Measurements from ENCODE around the gene EFHD2. TPM values are rescaled to one million over a fixed set of nuclear protein-coding genes. Genes with fewer than 3 reads are reported as not detected.

Gene EFHD2
- total RNA-seq, 1 donor from 2014 or later = 12.5 TPM

DNA sequence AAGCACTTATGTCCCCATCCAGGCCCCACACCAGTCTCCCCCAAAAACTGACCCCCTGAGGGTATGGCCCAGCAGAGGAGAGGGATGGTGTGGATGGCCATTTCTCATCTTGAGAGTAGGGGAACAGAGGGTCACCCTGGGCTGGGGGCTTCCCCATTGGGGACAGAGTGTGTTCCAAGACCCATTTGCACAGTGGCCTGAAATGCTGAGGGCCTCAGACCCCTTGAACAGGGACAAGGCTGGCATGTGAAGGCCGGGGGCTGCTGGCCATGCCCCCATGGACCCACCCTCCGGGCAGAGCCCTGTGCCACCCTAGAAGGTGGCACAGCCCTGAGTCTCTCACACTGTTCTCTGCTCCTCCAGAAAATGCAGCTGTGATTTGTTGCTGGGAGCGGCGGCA is 36.5 kb downstream of the EFHD2 start:
- Histone ChIP-seq H3K4me1 (ENCODE audit: control insufficient read depth in 3 of 3, insufficient read depth in 3 of 3, low read length in 3 of 3) (no peaks in the 10 kb centered on the region), H3K27ac (ENCODE audit: low read depth, low read length) (no peak overlapping the region), H3K36me3 (ENCODE audit: control insufficient read depth in 3 of 3, insufficient read depth in 3 of 3, low read length in 3 of 3) (no peaks in the 10 kb centered on the region), H3K4me3 (ENCODE audit: low read length in 3 of 3) (no peak overlapping the region), H3K9ac (ENCODE audit: low read depth in 1 of 3, low read length in 3 of 3) (no peak overlapping the region), H3K9me3 (ENCODE audit: control insufficient read depth in 3 of 3, low read length in 3 of 3) (peaks cover 0 to 2% (median 0%) of the 10 kb centered on the region in 3 donors), H3K27me3 (ENCODE audit: control insufficient read depth in 3 of 3, insufficient read depth in 3 of 3, low read length in 3 of 3) (peaks cover 0 to 17% (median 3%) of the 10 kb centered on the region in 3 donors)

DNA sequence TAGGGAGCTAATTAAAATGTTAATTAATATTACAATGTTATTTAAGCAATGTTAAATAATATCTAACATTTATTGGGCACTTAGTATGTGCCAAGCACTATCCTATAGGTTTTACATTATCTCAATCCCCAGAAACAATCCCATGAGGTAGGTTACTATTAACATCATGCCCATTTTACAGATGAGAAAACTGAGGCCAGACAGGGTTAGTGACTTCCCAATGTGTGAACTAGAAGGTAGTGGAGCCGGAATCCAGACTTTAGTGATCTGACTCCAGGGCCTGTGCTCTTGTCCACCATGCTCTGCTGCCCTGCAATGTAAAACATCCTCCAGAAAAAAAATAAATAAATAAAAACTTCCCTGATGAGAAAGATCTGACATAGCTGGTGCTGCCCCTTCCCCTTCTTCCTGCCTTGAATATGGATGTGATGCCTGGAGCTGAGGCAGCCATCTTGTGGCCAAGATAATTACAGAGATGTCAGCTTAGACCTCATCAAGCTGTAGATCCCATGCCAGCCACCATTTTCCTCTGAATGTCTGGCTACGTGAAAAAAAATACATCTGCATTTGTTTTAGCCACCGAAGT is 39.3 kb downstream of the EFHD2 start:
- H3K9ac ChIP-seq (ENCODE audit: low read depth in 1 of 3, low read length in 3 of 3) = no peak overlapping the region
- H3K36me3 ChIP-seq (ENCODE audit: control insufficient read depth in 3 of 3, insufficient read depth in 3 of 3, low read length in 3 of 3) = no peaks in the 10 kb centered on the region
- no peak overlapping the region for H3K27ac ChIP-seq (ENCODE audit: low read depth, low read length)
- H3K4me1 ChIP-seq (ENCODE audit: control insufficient read depth in 3 of 3, insufficient read depth in 3 of 3, low read length in 3 of 3) = no peaks in the 10 kb centered on the region
- H3K4me3 ChIP-seq (ENCODE audit: low read length in 3 of 3) = no peak overlapping the region
- H3K27me3 ChIP-seq (ENCODE audit: control insufficient read depth in 3 of 3, insufficient read depth in 3 of 3, low read length in 3 of 3) = peaks cover 0 to 17% (median 3%) of the 10 kb centered on the region in 3 donors
- peaks cover 0 to 2% (median 0%) of the 10 kb centered on the region in 3 donors for H3K9me3 ChIP-seq (ENCODE audit: control insufficient read depth in 3 of 3, low read length in 3 of 3)

DNA sequence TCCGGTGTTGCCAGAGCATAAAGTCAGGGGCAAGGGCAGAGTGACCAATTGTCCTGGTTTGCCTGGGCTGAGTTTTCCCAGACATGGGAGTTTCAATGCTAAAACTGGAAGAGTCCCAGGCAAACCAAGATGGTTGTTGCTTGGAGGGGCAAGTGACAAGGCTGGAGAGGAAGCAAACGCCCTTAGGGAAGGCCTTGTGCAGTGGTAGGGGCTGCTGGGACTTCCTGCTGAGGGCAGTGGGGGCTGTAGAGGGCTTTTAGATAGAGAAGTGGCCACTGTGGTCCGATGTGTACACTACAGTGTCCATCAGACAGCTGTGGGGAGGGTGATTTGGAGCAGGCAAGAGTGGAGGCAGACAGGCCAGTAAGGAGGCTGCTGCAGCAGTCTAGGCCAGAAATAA is 39.9 kb downstream of the EFHD2 start:
- Histone ChIP-seq H3K9ac (ENCODE audit: low read depth in 1 of 3, low read length in 3 of 3) (no peak overlapping the region), H3K27ac (ENCODE audit: low read depth, low read length) (no peak overlapping the region), H3K9me3 (ENCODE audit: control insufficient read depth in 3 of 3, low read length in 3 of 3) (peaks cover 0 to 2% (median 0%) of the 10 kb centered on the region in 3 donors), H3K27me3 (ENCODE audit: control insufficient read depth in 3 of 3, insufficient read depth in 3 of 3, low read length in 3 of 3) (peaks cover 0 to 17% (median 3%) of the 10 kb centered on the region in 3 donors), H3K4me1 (ENCODE audit: control insufficient read depth in 3 of 3, insufficient read depth in 3 of 3, low read length in 3 of 3) (no peaks in the 10 kb centered on the region), H3K36me3 (ENCODE audit: control insufficient read depth in 3 of 3, insufficient read depth in 3 of 3, low read length in 3 of 3) (no peaks in the 10 kb centered on the region), H3K4me3 (ENCODE audit: low read length in 3 of 3) (no peak overlapping the region)

DNA sequence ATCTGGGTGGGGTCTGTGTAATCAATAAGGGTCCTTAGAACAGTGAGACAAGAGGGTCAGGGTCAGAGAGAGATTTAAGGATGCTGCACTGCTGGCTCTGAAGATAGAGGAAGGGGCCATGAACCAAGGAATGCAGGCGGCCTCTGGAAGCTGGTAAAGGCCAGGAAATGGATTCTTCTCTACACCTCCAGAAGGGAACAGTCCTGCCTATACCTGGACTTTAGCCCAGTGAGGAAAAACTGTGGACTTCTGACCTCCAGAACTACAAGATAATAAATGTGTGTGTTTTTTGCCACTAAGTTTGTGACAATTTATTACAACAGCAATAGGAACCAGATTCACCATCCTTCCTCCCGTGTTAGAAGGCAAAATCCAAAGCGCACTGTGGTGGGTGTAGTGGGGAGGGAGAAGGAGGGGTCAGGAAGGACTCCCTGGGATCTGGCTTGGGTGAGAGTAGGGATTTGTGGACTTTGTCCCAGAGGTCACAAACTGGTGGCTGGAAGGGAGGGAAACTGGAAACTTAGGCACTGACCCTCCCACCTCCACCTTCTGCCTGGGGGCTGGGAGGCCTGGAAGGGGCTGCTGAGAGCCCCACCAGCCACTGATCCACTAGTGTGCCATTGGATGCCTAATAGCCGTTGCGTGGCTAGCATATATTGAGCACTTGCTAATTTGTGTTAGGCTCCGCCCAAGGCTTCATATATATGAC is 41.5 kb downstream of the EFHD2 start:
- H3K4me1 ChIP-seq (ENCODE audit: control insufficient read depth in 3 of 3, insufficient read depth in 3 of 3, low read length in 3 of 3) = no peaks in the 10 kb centered on the region
- H3K4me3 ChIP-seq (ENCODE audit: low read length in 3 of 3) = no peak overlapping the region
- H3K27me3 ChIP-seq (ENCODE audit: control insufficient read depth in 3 of 3, insufficient read depth in 3 of 3, low read length in 3 of 3) = peaks cover 0 to 15% (median 3%) of the 10 kb centered on the region in 3 donors
- H3K27ac ChIP-seq (ENCODE audit: low read depth, low read length) = no peak overlapping the region
- H3K9ac ChIP-seq (ENCODE audit: low read depth in 1 of 3, low read length in 3 of 3) = no peak overlapping the region
- H3K9me3 ChIP-seq (ENCODE audit: control insufficient read depth in 3 of 3, low read length in 3 of 3) = peaks cover 0 to 2% (median 0%) of the 10 kb centered on the region in 3 donors
- H3K36me3 ChIP-seq (ENCODE audit: control insufficient read depth in 3 of 3, insufficient read depth in 3 of 3, low read length in 3 of 3) = no peaks in the 10 kb centered on the region

DNA sequence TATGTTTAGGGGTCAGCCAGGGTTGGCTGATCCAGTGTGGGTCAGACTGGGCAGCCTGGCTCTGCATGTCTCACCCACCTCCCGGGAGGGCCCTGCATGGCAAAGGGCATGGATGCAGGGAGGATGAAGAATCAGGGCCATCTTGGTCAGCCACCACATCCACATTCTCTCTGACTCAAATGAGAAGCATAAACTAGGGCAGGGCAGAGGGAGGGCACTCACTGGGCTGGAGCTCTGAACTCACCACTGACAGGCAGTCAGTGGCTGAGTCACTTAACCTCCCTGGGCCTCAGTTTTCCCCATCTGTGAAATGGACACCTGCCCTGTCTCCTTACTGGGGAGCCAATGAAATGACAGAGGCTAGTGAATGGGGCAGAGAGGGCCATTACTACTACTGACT is 42.5 kb downstream of the EFHD2 start:
- no peaks in the 10 kb centered on the region for H3K4me1 ChIP-seq (ENCODE audit: control insufficient read depth in 3 of 3, insufficient read depth in 3 of 3, low read length in 3 of 3)
- no peak overlapping the region for H3K27ac ChIP-seq (ENCODE audit: low read depth, low read length)
- no peak overlapping the region for H3K9ac ChIP-seq (ENCODE audit: low read depth in 1 of 3, low read length in 3 of 3)
- H3K27me3 ChIP-seq (ENCODE audit: control insufficient read depth in 3 of 3, insufficient read depth in 3 of 3, low read length in 3 of 3) = peaks cover 0 to 7% (median 0%) of the 10 kb centered on the region in 3 donors
- no peak overlapping the region for H3K4me3 ChIP-seq (ENCODE audit: low read length in 3 of 3)
- peaks cover 0 to 2% (median 0%) of the 10 kb centered on the region in 3 donors for H3K9me3 ChIP-seq (ENCODE audit: control insufficient read depth in 3 of 3, low read length in 3 of 3)
- no peaks in the 10 kb centered on the region for H3K36me3 ChIP-seq (ENCODE audit: control insufficient read depth in 3 of 3, insufficient read depth in 3 of 3, low read length in 3 of 3)

DNA sequence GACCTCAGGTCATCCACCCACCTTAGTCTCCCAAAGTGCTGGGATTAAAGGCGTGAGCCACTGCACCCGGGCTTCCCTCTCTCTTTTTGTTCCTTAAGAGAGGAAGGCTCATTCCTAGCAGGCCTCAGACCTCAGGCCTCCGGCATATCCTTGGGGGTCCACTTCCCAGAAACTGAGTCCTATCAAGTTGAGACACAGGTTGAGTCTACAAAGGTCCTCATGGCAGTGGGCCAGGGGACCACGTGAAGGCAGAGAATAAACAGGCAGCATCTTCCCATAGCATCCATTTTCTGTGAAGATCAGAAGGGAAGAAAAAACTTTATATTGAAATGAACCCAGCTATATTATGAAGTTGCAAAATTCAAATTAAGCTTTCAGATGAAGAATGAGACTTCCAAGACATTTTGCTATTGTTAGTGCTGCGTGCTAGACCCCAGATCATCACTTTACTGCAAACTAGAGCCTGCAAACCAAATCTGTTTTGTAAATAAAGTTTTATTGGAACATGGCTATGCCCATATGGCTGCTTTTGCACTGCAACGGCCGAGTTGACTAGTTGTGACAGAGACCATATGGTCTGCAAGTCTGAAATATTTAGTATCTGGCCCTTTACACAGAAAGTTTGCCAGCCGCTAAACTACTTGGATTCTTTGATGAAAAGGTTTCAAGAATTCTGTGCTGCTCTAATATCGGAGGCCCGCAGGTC is 43.3 kb downstream of the EFHD2 start:
- H3K9ac ChIP-seq (ENCODE audit: low read depth in 1 of 3, low read length in 3 of 3) = no peak overlapping the region
- H3K36me3 ChIP-seq (ENCODE audit: control insufficient read depth in 3 of 3, insufficient read depth in 3 of 3, low read length in 3 of 3) = no peaks in the 10 kb centered on the region
- no peak overlapping the region for H3K4me3 ChIP-seq (ENCODE audit: low read length in 3 of 3)

DNA sequence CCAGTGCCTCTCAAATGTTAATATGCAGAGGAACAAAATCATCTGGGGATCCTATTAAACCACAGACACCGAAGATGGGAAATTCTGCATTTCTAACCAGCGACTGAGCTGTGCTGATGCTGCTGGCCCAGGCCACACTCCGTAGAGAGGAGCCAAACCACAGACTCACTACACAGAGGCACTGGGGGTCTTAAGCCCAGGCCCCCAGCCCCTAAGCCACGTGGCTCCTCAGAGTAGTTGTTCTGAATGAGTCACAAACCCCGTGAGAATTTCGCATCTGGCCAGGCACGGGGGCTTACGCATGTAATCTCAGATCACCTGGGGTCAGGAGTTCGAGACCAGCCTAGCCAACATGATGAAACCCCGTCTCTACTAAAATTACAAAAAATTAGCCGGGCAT is 44.0 kb downstream of the EFHD2 start:
- Histone ChIP-seq H3K9me3 (ENCODE audit: control insufficient read depth in 3 of 3, low read length in 3 of 3) (peaks cover 0 to 2% (median 0%) of the 10 kb centered on the region in 3 donors), H3K27ac (ENCODE audit: low read depth, low read length) (no peak overlapping the region), H3K36me3 (ENCODE audit: control insufficient read depth in 3 of 3, insufficient read depth in 3 of 3, low read length in 3 of 3) (no peaks in the 10 kb centered on the region), H3K4me3 (ENCODE audit: low read length in 3 of 3) (no peak overlapping the region), H3K27me3 (ENCODE audit: control insufficient read depth in 3 of 3, insufficient read depth in 3 of 3, low read length in 3 of 3) (no peaks in the 10 kb centered on the region), H3K4me1 (ENCODE audit: control insufficient read depth in 3 of 3, insufficient read depth in 3 of 3, low read length in 3 of 3) (no peaks in the 10 kb centered on the region), H3K9ac (ENCODE audit: low read depth in 1 of 3, low read length in 3 of 3) (no peak overlapping the region)

More for the DNA sequence above, 43.3 kb downstream of the EFHD2 start:
- Histone ChIP-seq H3K27me3 (ENCODE audit: control insufficient read depth in 3 of 3, insufficient read depth in 3 of 3, low read length in 3 of 3) (no peaks in the 10 kb centered on the region), H3K27ac (ENCODE audit: low read depth, low read length) (no peak overlapping the region), H3K9me3 (ENCODE audit: control insufficient read depth in 3 of 3, low read length in 3 of 3) (peaks cover 0 to 2% (median 0%) of the 10 kb centered on the region in 3 donors), H3K4me1 (ENCODE audit: control insufficient read depth in 3 of 3, insufficient read depth in 3 of 3, low read length in 3 of 3) (no peaks in the 10 kb centered on the region)

DNA sequence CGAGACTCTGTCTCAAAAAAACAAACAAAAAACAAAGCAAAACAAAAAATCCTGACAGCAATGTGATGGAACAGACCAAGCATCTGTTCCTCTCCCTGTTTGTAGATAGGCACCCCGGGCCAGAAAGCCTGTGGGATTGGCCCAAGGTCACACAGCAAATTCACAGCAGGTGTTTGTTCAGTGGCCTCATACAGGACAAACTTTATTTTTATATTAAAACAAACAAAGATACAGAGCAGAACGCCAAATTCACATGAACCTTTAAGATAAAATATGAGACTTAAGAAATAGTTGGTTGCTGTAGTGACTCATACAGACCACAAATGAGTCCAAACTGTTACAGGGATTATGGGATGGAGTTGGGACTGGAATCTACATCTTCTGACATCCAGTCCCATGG is 44.6 kb downstream of the EFHD2 start:
- H3K27me3 ChIP-seq (ENCODE audit: control insufficient read depth in 3 of 3, insufficient read depth in 3 of 3, low read length in 3 of 3) = no peaks in the 10 kb centered on the region

DNA sequence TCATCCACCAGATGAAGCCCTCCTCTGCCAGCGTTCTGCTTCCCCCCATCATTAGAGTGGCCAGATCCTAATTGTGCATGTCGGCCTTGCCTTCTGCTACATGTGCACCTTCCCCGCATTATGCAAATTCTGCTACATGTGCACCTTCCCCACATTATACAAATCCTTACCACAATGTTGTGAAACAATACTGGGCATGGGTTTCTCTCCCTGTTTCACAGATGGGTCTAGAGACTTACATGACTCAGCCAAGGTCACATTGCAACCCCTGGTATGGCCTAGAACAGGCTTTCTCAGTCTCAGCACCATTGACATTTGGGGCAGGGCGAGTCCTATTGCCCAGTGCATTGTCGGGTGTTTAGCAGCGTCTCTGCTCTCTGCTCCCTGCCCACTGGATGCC is 45.8 kb downstream of the EFHD2 start:
- H3K36me3 ChIP-seq (ENCODE audit: control insufficient read depth in 3 of 3, insufficient read depth in 3 of 3, low read length in 3 of 3) = no peaks in the 10 kb centered on the region

More for the DNA sequence above, 44.6 kb downstream of the EFHD2 start:
- no peaks in the 10 kb centered on the region for H3K36me3 ChIP-seq (ENCODE audit: control insufficient read depth in 3 of 3, insufficient read depth in 3 of 3, low read length in 3 of 3)
- H3K27ac ChIP-seq (ENCODE audit: low read depth, low read length) = no peak overlapping the region
- H3K4me1 ChIP-seq (ENCODE audit: control insufficient read depth in 3 of 3, insufficient read depth in 3 of 3, low read length in 3 of 3) = no peaks in the 10 kb centered on the region
- H3K9ac ChIP-seq (ENCODE audit: low read depth in 1 of 3, low read length in 3 of 3) = no peak overlapping the region
- H3K9me3 ChIP-seq (ENCODE audit: control insufficient read depth in 3 of 3, low read length in 3 of 3) = peaks cover 0 to 2% (median 0%) of the 10 kb centered on the region in 3 donors
- H3K4me3 ChIP-seq (ENCODE audit: low read length in 3 of 3) = no peak overlapping the region

More for the DNA sequence above, 45.8 kb downstream of the EFHD2 start:
- Histone ChIP-seq H3K4me3 (ENCODE audit: low read length in 3 of 3) (no peak overlapping the region), H3K9me3 (ENCODE audit: control insufficient read depth in 3 of 3, low read length in 3 of 3) (peaks cover 0 to 2% (median 0%) of the 10 kb centered on the region in 3 donors), H3K27me3 (ENCODE audit: control insufficient read depth in 3 of 3, insufficient read depth in 3 of 3, low read length in 3 of 3) (no peaks in the 10 kb centered on the region), H3K4me1 (ENCODE audit: control insufficient read depth in 3 of 3, insufficient read depth in 3 of 3, low read length in 3 of 3) (no peaks in the 10 kb centered on the region), H3K27ac (ENCODE audit: low read depth, low read length) (no peak overlapping the region), H3K9ac (ENCODE audit: low read depth in 1 of 3, low read length in 3 of 3) (no peak overlapping the region)

Measured in skeletal muscle tissue (tissue), 4 donors.